Measurements from ENCODE around the gene GDF9. TPM values are rescaled to one million over a fixed set of nuclear protein-coding genes. Genes with fewer than 3 reads are reported as not detected.
A peak's percentile ranks its signal among the peaks of the same experiment; 100 is the strongest.

GDF9 gene
- 0.47 TPM for total RNA-seq
- 2.5 TPM for polyA plus RNA-seq
- long read RNA-seq, donor 1 = 0 reads
- long read RNA-seq, donor 2 = 0 reads
- long read RNA-seq, donor 3 = 0 reads
- long read RNA-seq, donor 4, partial matches to known transcripts = 300 of 623 reads
- long read RNA-seq, donor 4, other reads (novel, unspliced or antisense) = 323 of 623 reads
- long read RNA-seq, donor 5 = 0 reads
- long read RNA-seq, donor 6 = 0 reads
- long read RNA-seq, donor 7 = 0 reads
- long read RNA-seq, donor 8 = 0 reads
- long read RNA-seq, donor 9 = 0 reads
- long read RNA-seq, donor 10 = 0 reads

- Histone ChIP-seq H3K4me3 (ENCODE audit: low read length in 2 of 2) (peak within 1 kb of the TSS; percentile 71 to 82), H3K27me3 (ENCODE audit: control insufficient read depth in 2 of 2, insufficient read depth in 1 of 2, low read length in 1 of 2) (no peaks in the 10 kb centered on the region)
- WGBS = under 1% methylated on average over 55 of the region's 55 CpGs
Observed at GRCh38 chr5:132866342-132867045, at the start of gene GDF9, which contains the start of gene UQCRQ. Gene GDF9 (minus strand): TSS chr5:132866469. CDS start chr5:132864533, 1,936 bp downstream. Gene UQCRQ (plus strand): TSS chr5:132866642. CDS start chr5:132866882, 240 bp downstream.

GRCh38 chr5:132915681-132916080, 49.4 kb upstream of the GDF9 start:
- no peak overlapping the region for H3K4me3 ChIP-seq (ENCODE audit: low read length in 2 of 2)
- H3K36me3 ChIP-seq (ENCODE audit: control insufficient read depth in 2 of 2, insufficient read depth in 2 of 2, low read length in 1 of 2) = peaks cover 20 to 30% of the 10 kb centered on the region in 2 donors
- H3K27me3 ChIP-seq (ENCODE audit: control insufficient read depth in 2 of 2, insufficient read depth in 1 of 2, low read length in 1 of 2) = no peaks in the 10 kb centered on the region
- WGBS = 96% methylated on average over 5 of the region's 5 CpGs
- H3K9me3 ChIP-seq (ENCODE audit: control insufficient read depth in 2 of 2, insufficient read depth in 1 of 2, low read length in 1 of 2) = no peaks in the 10 kb centered on the region
- no peak for DNase-seq (ENCODE audit: low read depth in 6 of 9, low spot score in 9 of 9)
- no peak overlapping the region for H3K27ac ChIP-seq (ENCODE audit: low read depth in 1 of 2, low read length in 1 of 2)
- H3K4me1 ChIP-seq (ENCODE audit: control insufficient read depth in 2 of 2, insufficient read depth in 2 of 2, low read length in 2 of 2) = no peaks in the 10 kb centered on the region

More at GRCh38 chr5:132866342-132867045, at the start of gene GDF9, which contains the start of gene UQCRQ:
- peaks cover 8 to 10% of the 10 kb centered on the region in 2 donors for H3K4me1 ChIP-seq (ENCODE audit: control insufficient read depth in 2 of 2, insufficient read depth in 2 of 2, low read length in 2 of 2)
- no peaks in the 10 kb centered on the region for H3K9me3 ChIP-seq (ENCODE audit: control insufficient read depth in 2 of 2, insufficient read depth in 1 of 2, low read length in 1 of 2)
- H3K36me3 ChIP-seq (ENCODE audit: control insufficient read depth in 2 of 2, insufficient read depth in 2 of 2, low read length in 1 of 2) = peaks cover 17 to 30% of the 10 kb centered on the region in 2 donors
- H3K27ac ChIP-seq (ENCODE audit: low read depth in 1 of 2, low read length in 1 of 2) = peak within 1 kb of the TSS; percentile 82 to 87
- DNase-seq (ENCODE audit: low read depth in 6 of 9, low spot score in 9 of 9) = peak; percentile 90 to 99 (median 98)

- no peak overlapping the region for H3K4me3 ChIP-seq (ENCODE audit: low read length in 2 of 2)
- H3K27ac ChIP-seq (ENCODE audit: low read depth in 1 of 2, low read length in 1 of 2) = no peak overlapping the region
- no peaks in the 10 kb centered on the region for H3K4me1 ChIP-seq (ENCODE audit: control insufficient read depth in 2 of 2, insufficient read depth in 2 of 2, low read length in 2 of 2)
- H3K27me3 ChIP-seq (ENCODE audit: control insufficient read depth in 2 of 2, insufficient read depth in 1 of 2, low read length in 1 of 2) = no peaks in the 10 kb centered on the region
- WGBS = 98% methylated on average over 1 of the region's 1 CpG
- H3K9me3 ChIP-seq (ENCODE audit: control insufficient read depth in 2 of 2, insufficient read depth in 1 of 2, low read length in 1 of 2) = no peaks in the 10 kb centered on the region
- peaks cover 16 to 24% of the 10 kb centered on the region in 2 donors for H3K36me3 ChIP-seq (ENCODE audit: control insufficient read depth in 2 of 2, insufficient read depth in 2 of 2, low read length in 1 of 2)
- no peak for DNase-seq (ENCODE audit: low read depth in 6 of 9, low spot score in 9 of 9)
Observed at GRCh38 chr5:132909702-132910101, 43.4 kb upstream of the GDF9 start.

- H3K9me3 ChIP-seq (ENCODE audit: control insufficient read depth in 2 of 2, insufficient read depth in 1 of 2, low read length in 1 of 2) = no peaks in the 10 kb centered on the region
- no peaks in the 10 kb centered on the region for H3K27me3 ChIP-seq (ENCODE audit: control insufficient read depth in 2 of 2, insufficient read depth in 1 of 2, low read length in 1 of 2)
- no peak for DNase-seq (ENCODE audit: low read depth in 6 of 9, low spot score in 9 of 9)
- over 99% methylated on average over 2 of the region's 2 CpGs for WGBS
- peaks cover 6 to 21% of the 10 kb centered on the region in 2 donors for H3K36me3 ChIP-seq (ENCODE audit: control insufficient read depth in 2 of 2, insufficient read depth in 2 of 2, low read length in 1 of 2)
- no peaks in the 10 kb centered on the region for H3K4me1 ChIP-seq (ENCODE audit: control insufficient read depth in 2 of 2, insufficient read depth in 2 of 2, low read length in 2 of 2)
- H3K27ac ChIP-seq (ENCODE audit: low read depth in 1 of 2, low read length in 1 of 2) = no peak overlapping the region
- no peak overlapping the region for H3K4me3 ChIP-seq (ENCODE audit: low read length in 2 of 2)
Observed at GRCh38 chr5:132907161-132907560, 40.9 kb upstream of the GDF9 start.

GRCh38 chr5:132905938-132906337, 39.7 kb upstream of the GDF9 start:
- WGBS = 92% methylated on average over 2 of the region's 2 CpGs

GRCh38 chr5:132901730-132902129, 35.5 kb upstream of the GDF9 start:
- H3K4me3 ChIP-seq (ENCODE audit: low read length in 2 of 2) = no peak overlapping the region
- peaks cover 11 to 22% of the 10 kb centered on the region in 2 donors for H3K36me3 ChIP-seq (ENCODE audit: control insufficient read depth in 2 of 2, insufficient read depth in 2 of 2, low read length in 1 of 2)
- 97% methylated on average over 3 of the region's 3 CpGs for WGBS
- H3K4me1 ChIP-seq (ENCODE audit: control insufficient read depth in 2 of 2, insufficient read depth in 2 of 2, low read length in 2 of 2) = no peaks in the 10 kb centered on the region
- H3K27me3 ChIP-seq (ENCODE audit: control insufficient read depth in 2 of 2, insufficient read depth in 1 of 2, low read length in 1 of 2) = no peaks in the 10 kb centered on the region
- H3K9me3 ChIP-seq (ENCODE audit: control insufficient read depth in 2 of 2, insufficient read depth in 1 of 2, low read length in 1 of 2) = no peaks in the 10 kb centered on the region
- DNase-seq (ENCODE audit: low read depth in 6 of 9, low spot score in 9 of 9) = no peak
- H3K27ac ChIP-seq (ENCODE audit: low read depth in 1 of 2, low read length in 1 of 2) = no peak overlapping the region

More at GRCh38 chr5:132905938-132906337, 39.7 kb upstream of the GDF9 start:
- Histone ChIP-seq H3K27ac (ENCODE audit: low read depth in 1 of 2, low read length in 1 of 2) (no peak overlapping the region), H3K27me3 (ENCODE audit: control insufficient read depth in 2 of 2, insufficient read depth in 1 of 2, low read length in 1 of 2) (no peaks in the 10 kb centered on the region), H3K4me1 (ENCODE audit: control insufficient read depth in 2 of 2, insufficient read depth in 2 of 2, low read length in 2 of 2) (no peaks in the 10 kb centered on the region), H3K9me3 (ENCODE audit: control insufficient read depth in 2 of 2, insufficient read depth in 1 of 2, low read length in 1 of 2) (no peaks in the 10 kb centered on the region), H3K36me3 (ENCODE audit: control insufficient read depth in 2 of 2, insufficient read depth in 2 of 2, low read length in 1 of 2) (peaks cover 2 to 21% of the 10 kb centered on the region in 2 donors), H3K4me3 (ENCODE audit: low read length in 2 of 2) (no peak overlapping the region)
- peak in 1 of 9 donors; percentile 2 for DNase-seq (ENCODE audit: low read depth in 6 of 9, low spot score in 9 of 9)

GRCh38 chr5:132901036-132901435, 34.8 kb upstream of the GDF9 start:
- H3K9me3 ChIP-seq (ENCODE audit: control insufficient read depth in 2 of 2, insufficient read depth in 1 of 2, low read length in 1 of 2) = no peaks in the 10 kb centered on the region
- 98% methylated on average over 4 of the region's 4 CpGs for WGBS

GRCh38 chr5:132898094-132898493, 31.8 kb upstream of the GDF9 start:
- H3K9me3 ChIP-seq (ENCODE audit: control insufficient read depth in 2 of 2, insufficient read depth in 1 of 2, low read length in 1 of 2) = no peaks in the 10 kb centered on the region
- no peaks in the 10 kb centered on the region for H3K27me3 ChIP-seq (ENCODE audit: control insufficient read depth in 2 of 2, insufficient read depth in 1 of 2, low read length in 1 of 2)
- H3K27ac ChIP-seq (ENCODE audit: low read depth in 1 of 2, low read length in 1 of 2) = no peak overlapping the region
- H3K36me3 ChIP-seq (ENCODE audit: control insufficient read depth in 2 of 2, insufficient read depth in 2 of 2, low read length in 1 of 2) = peaks cover 24 to 50% of the 10 kb centered on the region in 2 donors
- 78% methylated on average over 3 of the region's 3 CpGs for WGBS
- no peaks in the 10 kb centered on the region for H3K4me1 ChIP-seq (ENCODE audit: control insufficient read depth in 2 of 2, insufficient read depth in 2 of 2, low read length in 2 of 2)
- no peak overlapping the region for H3K4me3 ChIP-seq (ENCODE audit: low read length in 2 of 2)
- no peak for DNase-seq (ENCODE audit: low read depth in 6 of 9, low spot score in 9 of 9)

More at GRCh38 chr5:132901036-132901435, 34.8 kb upstream of the GDF9 start:
- Histone ChIP-seq H3K4me3 (ENCODE audit: low read length in 2 of 2) (no peak overlapping the region), H3K27ac (ENCODE audit: low read depth in 1 of 2, low read length in 1 of 2) (no peak overlapping the region), H3K27me3 (ENCODE audit: control insufficient read depth in 2 of 2, insufficient read depth in 1 of 2, low read length in 1 of 2) (no peaks in the 10 kb centered on the region), H3K36me3 (ENCODE audit: control insufficient read depth in 2 of 2, insufficient read depth in 2 of 2, low read length in 1 of 2) (peaks cover 18 to 29% of the 10 kb centered on the region in 2 donors), H3K4me1 (ENCODE audit: control insufficient read depth in 2 of 2, insufficient read depth in 2 of 2, low read length in 2 of 2) (no peaks in the 10 kb centered on the region)
- no peak for DNase-seq (ENCODE audit: low read depth in 6 of 9, low spot score in 9 of 9)

- H3K4me1 ChIP-seq (ENCODE audit: control insufficient read depth in 2 of 2, insufficient read depth in 2 of 2, low read length in 2 of 2) = no peaks in the 10 kb centered on the region
- no peak for DNase-seq (ENCODE audit: low read depth in 6 of 9, low spot score in 9 of 9)
- no peaks in the 10 kb centered on the region for H3K9me3 ChIP-seq (ENCODE audit: control insufficient read depth in 2 of 2, insufficient read depth in 1 of 2, low read length in 1 of 2)
- peaks cover 30 to 62% of the 10 kb centered on the region in 2 donors for H3K36me3 ChIP-seq (ENCODE audit: control insufficient read depth in 2 of 2, insufficient read depth in 2 of 2, low read length in 1 of 2)
- H3K27me3 ChIP-seq (ENCODE audit: control insufficient read depth in 2 of 2, insufficient read depth in 1 of 2, low read length in 1 of 2) = no peaks in the 10 kb centered on the region
- no peak overlapping the region for H3K4me3 ChIP-seq (ENCODE audit: low read length in 2 of 2)
- H3K27ac ChIP-seq (ENCODE audit: low read depth in 1 of 2, low read length in 1 of 2) = no peak overlapping the region
- WGBS = 97% methylated on average over 7 of the region's 7 CpGs
Observed at GRCh38 chr5:132896685-132897084, 30.4 kb upstream of the GDF9 start.
